Fibroblast of pulmonary artery (primary cell): ENCODE data around the gene GARIN1A.
A peak's percentile ranks its signal among the peaks of the same experiment; 100 is the strongest.
"Not testable (repeated sequence)": the region's sequence is repeated elsewhere in the genome, so short reads cannot be mapped to it uniquely, and the experiment has no call there.

Experiments
- DNase-seq: peaks from one replicate; pipeline ENCODE4 v3.0.0-alpha.2; 2010; ENCODE audit warnings: low read depth
- H3K4me3 ChIP-seq: replicated peaks from 2 replicates; pipeline ENCODE4 v1.5.1; 2011; ENCODE audit warnings: low read depth, mild to moderate bottlenecking, control low read depth, low read length, moderate library complexity
- TF ChIP-seq, protein P1 (sequence below): IDR thresholded peaks from 2 replicates; pipeline ENCODE4 v1.5.1; 2011; ENCODE audit warnings: mild to moderate bottlenecking, control low read depth, low read length, inconsistent platforms; ENCODE audit errors: missing control alignments

The GARIN1A gene

DNA sequence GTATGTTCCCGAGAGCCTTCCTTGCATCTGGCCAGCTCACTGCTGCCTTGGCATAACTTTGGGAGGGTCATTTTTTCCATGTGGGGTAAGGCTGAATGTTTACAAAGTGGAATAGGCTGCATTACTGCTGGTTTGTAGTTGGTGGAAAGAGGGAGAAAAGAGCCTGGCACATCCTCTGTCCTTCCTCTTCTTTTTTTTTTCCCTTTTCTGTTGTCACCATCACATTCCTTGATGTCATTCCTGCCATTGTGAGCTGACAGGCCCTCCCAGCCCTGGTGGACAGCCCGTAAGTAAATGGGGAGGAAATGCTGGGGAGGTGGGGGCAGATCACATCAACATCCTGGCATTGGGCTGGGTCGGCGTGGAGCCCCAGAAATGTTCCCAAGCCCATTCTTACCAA lies at the start of gene GARIN1A:
Gene GARIN1A, plus strand, starts transcription at position 301 of the 400 bp plus-strand sequence. CDS start 106 bp downstream, outside the sequence.
- no peak for DNase-seq
- no peak within 1 kb of the TSS for H3K4me3 ChIP-seq
- TF ChIP-seq, protein P1, sequence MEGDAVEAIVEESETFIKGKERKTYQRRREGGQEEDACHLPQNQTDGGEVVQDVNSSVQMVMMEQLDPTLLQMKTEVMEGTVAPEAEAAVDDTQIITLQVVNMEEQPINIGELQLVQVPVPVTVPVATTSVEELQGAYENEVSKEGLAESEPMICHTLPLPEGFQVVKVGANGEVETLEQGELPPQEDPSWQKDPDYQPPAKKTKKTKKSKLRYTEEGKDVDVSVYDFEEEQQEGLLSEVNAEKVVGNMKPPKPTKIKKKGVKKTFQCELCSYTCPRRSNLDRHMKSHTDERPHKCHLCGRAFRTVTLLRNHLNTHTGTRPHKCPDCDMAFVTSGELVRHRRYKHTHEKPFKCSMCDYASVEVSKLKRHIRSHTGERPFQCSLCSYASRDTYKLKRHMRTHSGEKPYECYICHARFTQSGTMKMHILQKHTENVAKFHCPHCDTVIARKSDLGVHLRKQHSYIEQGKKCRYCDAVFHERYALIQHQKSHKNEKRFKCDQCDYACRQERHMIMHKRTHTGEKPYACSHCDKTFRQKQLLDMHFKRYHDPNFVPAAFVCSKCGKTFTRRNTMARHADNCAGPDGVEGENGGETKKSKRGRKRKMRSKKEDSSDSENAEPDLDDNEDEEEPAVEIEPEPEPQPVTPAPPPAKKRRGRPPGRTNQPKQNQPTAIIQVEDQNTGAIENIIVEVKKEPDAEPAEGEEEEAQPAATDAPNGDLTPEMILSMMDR, result no peak

GRCh38 chr7:128627124-128627523 lies 45.0 kb upstream of the GARIN1A start:
- peak; percentile 24 for DNase-seq
- H3K4me3 ChIP-seq, result not testable (repeated sequence)

GRCh38 chr7:128633915-128634314 lies 38.2 kb upstream of the GARIN1A start:
- DNase-seq, H3K4me3 ChIP-seq: not testable (repeated sequence)

DNA sequence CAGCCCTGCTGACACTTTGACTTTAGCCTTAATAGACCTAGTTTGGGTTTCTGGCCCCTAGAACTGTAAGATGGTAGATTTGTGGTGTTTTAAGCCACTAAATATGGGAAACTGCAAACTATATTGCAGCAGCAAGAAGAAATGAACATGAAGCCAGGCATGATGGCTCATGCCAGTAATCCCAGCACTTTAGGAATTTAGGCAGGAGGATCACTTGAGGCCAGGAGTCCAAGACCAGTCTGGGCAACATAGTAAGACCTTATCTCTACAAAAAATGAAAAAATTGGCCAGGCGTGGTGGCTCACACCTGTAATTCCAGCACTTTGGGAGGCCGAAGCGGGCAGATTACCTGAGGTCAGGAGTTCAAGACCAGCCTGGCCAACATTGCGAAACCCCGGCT lies 26.9 kb upstream of the GARIN1A start:
- DNase-seq, H3K4me3 ChIP-seq: not testable (repeated sequence)

DNA sequence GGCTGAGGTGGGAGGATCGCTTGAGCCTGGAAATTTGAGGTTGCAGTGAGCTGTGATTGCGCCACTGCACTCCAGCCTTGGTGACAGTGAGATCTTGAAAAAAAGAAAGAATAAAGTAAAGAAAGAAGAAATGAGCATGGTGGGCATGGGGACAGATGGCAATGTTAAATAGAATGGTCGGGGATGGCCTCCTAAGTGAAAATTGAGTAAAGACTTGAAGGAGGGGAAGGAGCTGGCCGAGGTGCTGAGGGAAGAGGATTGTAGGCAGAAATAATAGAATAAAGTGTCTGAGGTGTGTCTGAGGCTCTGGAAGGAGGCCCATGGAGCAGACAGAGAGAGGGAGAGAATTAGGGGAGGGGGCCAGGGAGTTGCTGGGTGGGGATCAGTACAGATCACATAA lies 26.2 kb upstream of the GARIN1A start:
- not testable (repeated sequence) for DNase-seq, H3K4me3 ChIP-seq

DNA sequence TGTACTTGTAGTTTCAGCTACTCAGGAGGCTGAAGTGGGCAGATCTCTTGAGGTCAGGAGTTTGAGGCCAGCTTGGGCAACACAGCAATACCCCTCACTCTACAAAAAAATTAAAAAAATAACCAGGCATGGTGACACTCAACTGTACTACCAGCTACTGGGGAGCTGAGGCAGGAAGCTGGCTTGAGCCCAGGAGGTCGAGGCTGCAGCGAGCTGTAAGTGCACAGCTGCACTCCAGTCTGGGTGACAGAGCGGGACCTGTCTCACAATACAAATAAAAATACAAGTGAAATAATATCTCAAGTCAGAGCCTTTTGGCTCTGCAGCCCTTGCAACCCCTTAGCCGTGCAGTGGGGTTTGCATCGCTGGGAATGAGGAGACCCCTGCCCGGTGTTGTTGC lies 25.2 kb upstream of the GARIN1A start:
- H3K4me3 ChIP-seq, DNase-seq: not testable (repeated sequence)

DNA sequence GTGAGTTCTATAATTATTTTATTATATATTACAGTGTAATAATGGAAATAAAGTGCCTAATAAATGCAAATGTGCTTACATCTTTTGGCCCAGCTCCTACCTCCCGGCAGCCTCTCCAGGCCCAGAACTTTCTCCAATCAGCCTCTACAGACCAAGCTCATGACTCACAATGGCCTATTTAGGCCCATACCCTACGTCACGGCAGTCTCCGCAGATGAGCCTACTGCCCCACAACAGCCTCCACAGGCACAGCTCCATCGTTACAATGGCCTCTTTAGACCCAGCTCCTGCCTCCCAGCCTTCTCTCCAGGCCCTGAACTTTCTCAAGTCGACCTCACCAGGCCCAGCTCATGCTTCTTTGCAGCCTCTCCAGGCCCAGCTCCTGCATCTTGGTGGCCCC lies 21.0 kb upstream of the GARIN1A start:
- not testable (repeated sequence) for H3K4me3 ChIP-seq, DNase-seq

- H3K4me3 ChIP-seq, DNase-seq: not testable (repeated sequence)
These were observed 19.5 kb upstream of the GARIN1A start for GRCh38 chr7:128652606-128653005.

GRCh38 chr7:128653197-128653596 lies 18.9 kb upstream of the GARIN1A start:
- not testable (repeated sequence) for DNase-seq, H3K4me3 ChIP-seq

DNA sequence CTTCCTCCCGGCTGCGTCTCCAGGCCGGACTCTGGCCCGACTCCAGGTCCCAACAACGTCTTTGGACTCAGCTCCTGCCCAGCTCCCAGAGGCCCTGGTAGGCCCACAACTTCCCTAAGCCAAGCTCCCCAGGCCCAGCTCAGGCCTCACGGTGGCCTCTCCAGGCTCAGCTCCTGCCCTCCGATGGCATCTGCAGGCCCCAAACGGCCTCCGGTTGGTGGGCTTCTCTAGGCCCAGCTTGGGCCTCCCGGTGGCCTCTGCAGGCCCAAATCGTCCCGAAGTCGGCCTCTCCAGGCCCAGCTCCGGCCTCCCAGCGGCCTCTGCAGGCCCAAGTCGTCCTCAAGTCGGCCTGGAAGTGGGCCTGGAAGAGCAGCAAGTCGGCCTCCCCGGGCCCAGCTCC lies 18.0 kb upstream of the GARIN1A start:
- not testable (repeated sequence) for DNase-seq, H3K4me3 ChIP-seq

DNA sequence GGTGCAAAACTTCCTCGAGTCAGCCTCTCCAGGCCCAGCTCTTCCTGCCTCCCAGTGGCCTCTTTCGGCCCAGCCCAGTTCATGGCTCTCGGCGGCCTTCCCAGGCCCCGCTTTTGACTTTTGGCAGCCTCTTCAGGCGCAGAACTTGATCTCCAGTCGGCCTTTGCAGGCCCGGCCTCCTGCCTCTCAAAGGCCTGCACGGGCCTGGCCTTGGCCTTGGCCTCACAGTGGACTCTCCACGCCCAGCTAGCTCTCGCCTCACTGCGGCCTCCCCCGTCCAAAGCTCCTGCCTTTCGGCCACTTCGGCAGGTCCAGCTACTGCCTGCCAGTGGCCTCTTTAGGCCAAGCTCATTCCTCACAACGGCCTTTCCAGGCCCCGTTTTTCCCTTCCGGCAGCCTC lies 17.6 kb upstream of the GARIN1A start:
- H3K4me3 ChIP-seq, DNase-seq: not testable (repeated sequence)

- not testable (repeated sequence) for H3K4me3 ChIP-seq, DNase-seq
These were observed 13.7 kb upstream of the GARIN1A start for GRCh38 chr7:128658428-128658827.

GRCh38 chr7:128660596-128660995 lies 11.5 kb upstream of the GARIN1A start:
- TF ChIP-seq, protein P1, result no peak
- H3K4me3 ChIP-seq, result no peak overlapping the region
- DNase-seq, result no peak
